ENCODE measurements around the gene LRG1.

The LRG1 gene

DNA sequence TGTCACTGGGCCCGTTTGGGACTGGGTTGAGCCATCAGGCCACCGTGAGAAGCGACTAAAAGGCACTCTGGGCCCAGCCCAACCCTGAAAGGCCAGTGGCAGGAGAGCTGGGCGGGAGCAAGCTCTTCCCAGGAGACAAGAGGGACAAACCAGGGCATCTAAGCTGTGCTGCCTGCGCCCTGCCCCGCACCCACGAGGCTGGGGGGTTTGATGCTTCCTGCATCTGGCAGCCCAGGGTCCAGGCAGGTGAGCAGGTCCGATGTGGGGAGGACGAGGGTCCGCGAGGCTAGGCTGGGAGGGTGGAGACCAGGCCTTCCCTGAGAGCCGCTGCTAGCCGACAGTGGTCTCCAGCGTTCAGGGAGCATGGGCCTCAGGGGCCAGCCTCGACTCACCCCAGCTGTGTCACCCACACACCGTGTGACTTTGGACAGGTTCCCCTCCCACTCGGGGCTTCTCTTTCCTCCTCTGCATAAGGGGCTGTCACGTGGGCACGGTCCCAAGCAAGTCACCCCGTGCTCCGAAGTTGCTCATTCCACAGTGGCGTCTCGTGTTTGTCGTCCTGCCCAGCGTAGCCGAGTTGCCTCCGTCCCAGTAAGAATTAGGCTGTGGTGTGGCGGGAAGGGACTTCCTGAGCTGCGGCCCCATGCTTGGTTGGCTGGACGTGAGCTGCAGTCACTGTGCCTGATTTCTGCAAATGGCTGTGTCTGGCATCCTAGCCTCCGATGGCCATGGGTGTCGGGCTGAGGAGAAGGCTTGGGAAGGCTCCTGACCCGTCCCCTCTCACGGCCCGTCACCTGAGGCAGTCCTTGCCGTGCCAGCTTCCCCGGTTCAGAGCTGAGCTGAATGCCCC lies 37.3 kb downstream of the LRG1 start:
- Histone ChIP-seq H3K4me1 (ENCODE audit: low read length) (no peaks in the 10 kb centered on the region), H3K4me2 (ENCODE audit: low read length) (no peak overlapping the region), H4K20me1 (ENCODE audit: insufficient read depth, low read length) (0 out of 2 replicates have a peak, but pooled peaks cover 3% of the 10 kb centered on the region), H2AFZ (ENCODE audit: low read depth, low read length) (no peak overlapping the region), H3K79me2 (ENCODE audit: low read length) (no peaks in the 10 kb centered on the region), H3K9me3 (ENCODE audit: insufficient read depth, low read length) (no peaks in the 10 kb centered on the region), H3K36me3 (replicated peaks; ENCODE audit: low read depth, low read length) (peaks cover 31% of the 10 kb centered on the region), H3K9ac (ENCODE audit: low read length) (no peak overlapping the region), H3K27ac (ENCODE audit: low read length) (no peak overlapping the region), H3K4me3 (ENCODE audit: low read length) (no peak overlapping the region), H3K27me3 (ENCODE audit: low read depth, low read length) (no peaks in the 10 kb centered on the region)
- no peak for TF ChIP-seq EZH2phosphoT487 (IDR thresholded peaks at IDR 0.05; ENCODE audit: low read depth)
- TF ChIP-seq, protein P1, sequence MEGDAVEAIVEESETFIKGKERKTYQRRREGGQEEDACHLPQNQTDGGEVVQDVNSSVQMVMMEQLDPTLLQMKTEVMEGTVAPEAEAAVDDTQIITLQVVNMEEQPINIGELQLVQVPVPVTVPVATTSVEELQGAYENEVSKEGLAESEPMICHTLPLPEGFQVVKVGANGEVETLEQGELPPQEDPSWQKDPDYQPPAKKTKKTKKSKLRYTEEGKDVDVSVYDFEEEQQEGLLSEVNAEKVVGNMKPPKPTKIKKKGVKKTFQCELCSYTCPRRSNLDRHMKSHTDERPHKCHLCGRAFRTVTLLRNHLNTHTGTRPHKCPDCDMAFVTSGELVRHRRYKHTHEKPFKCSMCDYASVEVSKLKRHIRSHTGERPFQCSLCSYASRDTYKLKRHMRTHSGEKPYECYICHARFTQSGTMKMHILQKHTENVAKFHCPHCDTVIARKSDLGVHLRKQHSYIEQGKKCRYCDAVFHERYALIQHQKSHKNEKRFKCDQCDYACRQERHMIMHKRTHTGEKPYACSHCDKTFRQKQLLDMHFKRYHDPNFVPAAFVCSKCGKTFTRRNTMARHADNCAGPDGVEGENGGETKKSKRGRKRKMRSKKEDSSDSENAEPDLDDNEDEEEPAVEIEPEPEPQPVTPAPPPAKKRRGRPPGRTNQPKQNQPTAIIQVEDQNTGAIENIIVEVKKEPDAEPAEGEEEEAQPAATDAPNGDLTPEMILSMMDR (IDR thresholded peaks at IDR 0.05; ENCODE audit: low read depth, low read length): no peak

GRCh38 chr19:4501691-4502090 lies 38.1 kb downstream of the LRG1 start:
- H3K36me3 ChIP-seq (replicated peaks; ENCODE audit: low read depth, low read length): peaks cover 31% of the 10 kb centered on the region

GRCh38 chr19:4500841-4501591 lies 38.8 kb downstream of the LRG1 start:
- Histone ChIP-seq H3K4me3 (ENCODE audit: low read length) (no peak overlapping the region), H3K4me1 (ENCODE audit: low read length) (no peaks in the 10 kb centered on the region), H3K4me2 (ENCODE audit: low read length) (no peak overlapping the region), H2AFZ (ENCODE audit: low read depth, low read length) (no peak overlapping the region), H3K27me3 (ENCODE audit: low read depth, low read length) (no peaks in the 10 kb centered on the region), H3K27ac (ENCODE audit: low read length) (no peak overlapping the region), H3K79me2 (ENCODE audit: low read length) (no peaks in the 10 kb centered on the region), H4K20me1 (ENCODE audit: insufficient read depth, low read length) (no peaks in the 10 kb centered on the region), H3K9ac (ENCODE audit: low read length) (no peak overlapping the region), H3K36me3 (replicated peaks; ENCODE audit: low read depth, low read length) (peaks cover 30% of the 10 kb centered on the region), H3K9me3 (ENCODE audit: insufficient read depth, low read length) (no peaks in the 10 kb centered on the region)
- TF ChIP-seq EZH2phosphoT487 (IDR thresholded peaks at IDR 0.05; ENCODE audit: low read depth): no peak
- TF ChIP-seq, protein P1 (IDR thresholded peaks at IDR 0.05; ENCODE audit: low read depth, low read length): no peak

More at GRCh38 chr19:4501691-4502090, 38.1 kb downstream of the LRG1 start:
- H3K79me2 ChIP-seq (ENCODE audit: low read length): no peaks in the 10 kb centered on the region
- 0 out of 2 replicates have a peak, but pooled peaks cover 3% of the 10 kb centered on the region for H4K20me1 ChIP-seq (ENCODE audit: insufficient read depth, low read length)
- H3K4me1 ChIP-seq (ENCODE audit: low read length): no peaks in the 10 kb centered on the region
- H2AFZ ChIP-seq (ENCODE audit: low read depth, low read length): no peak overlapping the region
- H3K9ac ChIP-seq (ENCODE audit: low read length): no peak overlapping the region
- H3K27ac ChIP-seq (ENCODE audit: low read length): no peak overlapping the region
- H3K4me3 ChIP-seq (ENCODE audit: low read length): no peak overlapping the region
- no peaks in the 10 kb centered on the region for H3K9me3 ChIP-seq (ENCODE audit: insufficient read depth, low read length)
- no peaks in the 10 kb centered on the region for H3K27me3 ChIP-seq (ENCODE audit: low read depth, low read length)
- TF ChIP-seq, protein P1 (IDR thresholded peaks at IDR 0.05; ENCODE audit: low read depth, low read length): no peak
- no peak for TF ChIP-seq EZH2phosphoT487 (IDR thresholded peaks at IDR 0.05; ENCODE audit: low read depth)
- no peak overlapping the region for H3K4me2 ChIP-seq (ENCODE audit: low read length)

GRCh38 chr19:4499855-4500254 lies 40.0 kb downstream of the LRG1 start:
- H3K4me1 ChIP-seq (ENCODE audit: low read length): no peaks in the 10 kb centered on the region
- H3K36me3 ChIP-seq (replicated peaks; ENCODE audit: low read depth, low read length): peaks cover 28% of the 10 kb centered on the region
- TF ChIP-seq EZH2phosphoT487 (IDR thresholded peaks at IDR 0.05; ENCODE audit: low read depth): no peak
- TF ChIP-seq, protein P1 (IDR thresholded peaks at IDR 0.05; ENCODE audit: low read depth, low read length): no peak
- no peaks in the 10 kb centered on the region for H4K20me1 ChIP-seq (ENCODE audit: insufficient read depth, low read length)
- H3K79me2 ChIP-seq (ENCODE audit: low read length): no peaks in the 10 kb centered on the region
- no peak overlapping the region for H2AFZ ChIP-seq (ENCODE audit: low read depth, low read length)
- no peak overlapping the region for H3K4me3 ChIP-seq (ENCODE audit: low read length)
- no peaks in the 10 kb centered on the region for H3K27me3 ChIP-seq (ENCODE audit: low read depth, low read length)
- no peaks in the 10 kb centered on the region for H3K9me3 ChIP-seq (ENCODE audit: insufficient read depth, low read length)
- H3K9ac ChIP-seq (ENCODE audit: low read length): no peak overlapping the region
- no peak overlapping the region for H3K27ac ChIP-seq (ENCODE audit: low read length)
- no peak overlapping the region for H3K4me2 ChIP-seq (ENCODE audit: low read length)

Measured in OCI-LY3 (cell line).